GM18499 (cell line): ENCODE results near the gene EPS8L3.

Source experiments
- ATAC-seq: cut with Tn5 transposase; IDR thresholded peaks from one replicate; pipeline ENCODE4 v1.9.1; 2021; ENCODE audit warnings: moderate number of reproducible peaks; ENCODE audit not compliant: insufficient read depth, unreplicated experiment

The EPS8L3 gene

GRCh38 chr1:109782927-109783326 lies 19.2 kb upstream of the EPS8L3 start:
- no peak for ATAC-seq

- no peak for ATAC-seq
Measured at GRCh38 chr1:109782514-109782913, 18.8 kb upstream of the EPS8L3 start.

- no peak for ATAC-seq
Measured at GRCh38 chr1:109781806-109782205, 18.1 kb upstream of the EPS8L3 start.

GRCh38 chr1:109780982-109781381 lies 17.3 kb upstream of the EPS8L3 start:
- no peak for ATAC-seq

- ATAC-seq = no peak
Measured at GRCh38 chr1:109777980-109778625, 14.4 kb upstream of the EPS8L3 start.

- ATAC-seq = no peak
Measured at GRCh38 chr1:109777436-109777835, 13.7 kb upstream of the EPS8L3 start.

GRCh38 chr1:109776911-109777310 lies 13.2 kb upstream of the EPS8L3 start:
- no peak for ATAC-seq

GRCh38 chr1:109776206-109776835 lies 12.6 kb upstream of the EPS8L3 start:
- no peak for ATAC-seq

- no peak for ATAC-seq
Measured at GRCh38 chr1:109775398-109775797, 11.7 kb upstream of the EPS8L3 start.

- no peak for ATAC-seq
Measured at GRCh38 chr1:109773900-109774485, 10.3 kb upstream of the EPS8L3 start.

GRCh38 chr1:109773203-109773899 lies 9.6 kb upstream of the EPS8L3 start:
- no peak for ATAC-seq

- no peak for ATAC-seq
Measured at GRCh38 chr1:109772658-109773202, 9.0 kb upstream of the EPS8L3 start.

GRCh38 chr1:109771712-109772657 lies 8.3 kb upstream of the EPS8L3 start:
- no peak for ATAC-seq

- no peak for ATAC-seq
Measured at GRCh38 chr1:109770331-109771095, 6.8 kb upstream of the EPS8L3 start.

- no peak for ATAC-seq
Measured at GRCh38 chr1:109769330-109770078, 5.8 kb upstream of the EPS8L3 start.

- ATAC-seq = no peak
Measured at GRCh38 chr1:109768820-109769219, 5.1 kb upstream of the EPS8L3 start.

- ATAC-seq = no peak
Measured at GRCh38 chr1:109768335-109768650, 4.6 kb upstream of the EPS8L3 start.

- no peak for ATAC-seq
Measured at GRCh38 chr1:109767637-109768334, 4.1 kb upstream of the EPS8L3 start.
